T-cell (primary cell): ENCODE measurements around the gene SFSWAP. TPM values are rescaled to one million over a fixed set of nuclear protein-coding genes. Genes with fewer than 3 reads are reported as not detected.

Source experiments
- ATAC-seq, 4 experiments: fragments of 200-7000 bp in 3 of 4; fragments of 150-1000 bp in 1 of 4; cut with Tn5 transposase; replicated peaks in 1 of 4; 1 replicate in 3 of 4; 2 replicates in 1 of 4; pipeline ENCODE4 v1.10.0; 2021; ENCODE audit warnings: moderate library complexity in 3 of 4, mild to moderate bottlenecking in 2 of 4, moderate number of reproducible peaks in 1 of 4
- CTCF ChIA-PET, 2 donors: fragments of 300-600 bp; sonication (Branson Sonifier 250); formaldehyde crosslinking; loops; one replicate each; lab custom pipeline; 2022; ENCODE audit warnings: antibody characterized with exemption in 2 of 2; lab: Charles Lee
- POLR2A ChIA-PET, 2 donors: fragments of 300-600 bp; sonication (Branson Sonifier 250); formaldehyde crosslinking; loops; one replicate each; lab custom pipeline; 2022; ENCODE audit warnings: antibody characterized with exemption in 2 of 2; lab: Charles Lee
- DNase-seq, 35 experiments: peaks; one replicate each; pipeline versions ENCODE4 v3.0.0 to v3.0.0-alpha.2; 2013 to 2023
- H3K27ac ChIP-seq: one replicate; pipeline ENCODE4 v1.5.1; 2013; ENCODE audit warnings: low read length
- H3K27me3 ChIP-seq, 2 experiments: replicated peaks in 1 of 2; 1 replicate in 1 of 2; 2 replicates in 1 of 2; pipeline versions ENCODE4 v1.6.1 to v1.7.0; 2013; ENCODE audit warnings: low read length in 1 of 2, mixed read lengths in 1 of 2; ENCODE audit not compliant: control insufficient read depth in 2 of 2, insufficient read depth in 2 of 2; ENCODE audit errors: extremely low read depth in 1 of 2
- H3K36me3 ChIP-seq, 2 donors: 1 replicate in 1 of 2; 2 replicates in 1 of 2; pipeline versions ENCODE4 v1.6.1 to v1.7.0; 2013; ENCODE audit warnings: low read length in 1 of 2; ENCODE audit not compliant: control insufficient read depth in 2 of 2, insufficient read depth in 1 of 2; ENCODE audit errors: extremely low read depth in 1 of 2
- H3K4me1 ChIP-seq, 2 experiments: 1 replicate in 1 of 2; 2 replicates in 1 of 2; pipeline versions ENCODE4 v1.6.1 to v1.7.0; 2013; ENCODE audit warnings: low read length in 2 of 2, mixed read lengths in 1 of 2; ENCODE audit not compliant: insufficient read depth in 2 of 2, control insufficient read depth in 1 of 2; ENCODE audit errors: extremely low read depth in 1 of 2
- H3K4me3 ChIP-seq, 2 donors: 1 replicate in 1 of 2; 2 replicates in 1 of 2; pipeline versions ENCODE4 v1.5.1 to v1.7.0; 2013; ENCODE audit warnings: mild to moderate bottlenecking in 2 of 2, low read length in 1 of 2, moderate library complexity in 1 of 2; ENCODE audit not compliant: control insufficient read depth in 1 of 2; ENCODE audit errors: extremely low read depth in 1 of 2
- H3K9me3 ChIP-seq: 2 replicates; pipeline ENCODE4 v1.7.0; 2013
- H3K27ac Mint-ChIP-seq, 2 donors: one replicate each; pipeline ENCODE4 v1.8.0; 2020 to 2021; ENCODE audit warnings: mild to moderate bottlenecking in 2 of 2, mixed read lengths in 2 of 2
- H3K27me3 Mint-ChIP-seq, 2 donors: one replicate each; pipeline ENCODE4 v1.8.0; 2021 to 2022; ENCODE audit warnings: mixed read lengths in 2 of 2
- H3K36me3 Mint-ChIP-seq: one replicate; pipeline ENCODE4 v1.8.0; 2021; ENCODE audit warnings: mixed read lengths
- H3K4me1 Mint-ChIP-seq, 3 donors: one replicate each; pipeline ENCODE4 v1.8.0; 2020 to 2022; ENCODE audit warnings: mixed read lengths in 3 of 3, mild to moderate bottlenecking in 1 of 3
- H3K4me3 Mint-ChIP-seq, 3 donors: one replicate each; pipeline ENCODE4 v1.8.0; 2020 to 2022; ENCODE audit warnings: mild to moderate bottlenecking in 3 of 3, mixed read lengths in 3 of 3, moderate library complexity in 3 of 3
- H3K9me3 Mint-ChIP-seq, 3 donors: one replicate each; pipeline ENCODE4 v1.8.0; 2020 to 2022; ENCODE audit warnings: mixed read lengths in 3 of 3
- WGBS: methylation state at CpG from one replicate; pipeline ENCODE4 v1.1.5; 2013; ENCODE audit warnings: missing lambda C conversion rate; ENCODE audit not compliant: insufficient coverage; 5-methylcytosine and 5-hydroxymethylcytosine counted together
- total RNA-seq, 35 experiments: library from RNA in 6 of 35; stranded (reverse) in 6 of 35; fragments of 120-200 nt in 1 of 35; gene quantifications; one replicate each; pipeline versions ENCODE4 v1.2.1 to v1.2.4 and lab custom pipeline; 2013 to 2026

SFSWAP gene
- total RNA-seq, 5 donors from 2014 or later (not counting 1 experiment from before 2014, with no cell fraction given) = 95.7 to 110 (median 106) TPM

GRCh38 chr12:131720921-131721320 lies 10.0 kb downstream of the SFSWAP start:
- Histone ChIP-seq H3K36me3 (peaks cover 15 to 90% of the 10 kb centered on the region in 2 donors), H3K27me3 (no peaks in the 10 kb centered on the region), H3K27ac (no peak overlapping the region), H3K4me3 (no peak overlapping the region), H3K4me1 (no peaks in the 10 kb centered on the region), H3K9me3 (no peaks in the 10 kb centered on the region)
- H3K9me3 Mint-ChIP-seq = no peaks in the 10 kb centered on the region
- peaks cover 7 to 14% (median 7%) of the 10 kb centered on the region in 3 donors for H3K4me1 Mint-ChIP-seq
- no peaks in the 10 kb centered on the region for H3K27me3 Mint-ChIP-seq
- H3K4me3 Mint-ChIP-seq = no peak overlapping the region
- ATAC-seq = no peak
- DNase-seq = no peak
- no peak overlapping the region for H3K27ac Mint-ChIP-seq
- CTCF ChIA-PET = no interaction called here
- POLR2A ChIA-PET = no interaction called here
- WGBS = 100% methylated on average over 2 of the region's 7 CpGs
- peaks cover 59% of the 10 kb centered on the region for H3K36me3 Mint-ChIP-seq

GRCh38 chr12:131721548-131721947 lies 10.7 kb downstream of the SFSWAP start:
- Histone ChIP-seq H3K4me3 (no peak overlapping the region), H3K9me3 (no peaks in the 10 kb centered on the region), H3K4me1 (no peaks in the 10 kb centered on the region), H3K36me3 (peaks cover 15 to 86% of the 10 kb centered on the region in 2 donors), H3K27me3 (no peaks in the 10 kb centered on the region), H3K27ac (no peak overlapping the region)
- H3K9me3 Mint-ChIP-seq = no peaks in the 10 kb centered on the region
- POLR2A ChIA-PET = no interaction called here
- H3K27me3 Mint-ChIP-seq = no peaks in the 10 kb centered on the region
- WGBS = no CpG with 5 or more reads among the region's 1 CpG
- CTCF ChIA-PET = no interaction called here
- H3K4me3 Mint-ChIP-seq = no peak overlapping the region
- DNase-seq (no peak), ATAC-seq (no peak)
- no peak overlapping the region for H3K27ac Mint-ChIP-seq
- peaks cover 7 to 14% (median 7%) of the 10 kb centered on the region in 3 donors for H3K4me1 Mint-ChIP-seq
- H3K36me3 Mint-ChIP-seq = peaks cover 56% of the 10 kb centered on the region

- Mint-ChIP-seq H3K36me3 (peaks cover 62% of the 10 kb centered on the region), H3K9me3 (no peaks in the 10 kb centered on the region), H3K27ac (no peak overlapping the region), H3K4me3 (no peak overlapping the region), H3K27me3 (no peaks in the 10 kb centered on the region), H3K4me1 (peaks cover 7 to 14% (median 7%) of the 10 kb centered on the region in 3 donors)
- CTCF ChIA-PET = no interaction called here
- no peaks in the 10 kb centered on the region for H3K27me3 ChIP-seq
- peaks cover 27 to 89% of the 10 kb centered on the region in 2 donors for H3K36me3 ChIP-seq
- ATAC-seq (no peak), DNase-seq (no peak)
- H3K4me1 ChIP-seq = no peaks in the 10 kb centered on the region
- H3K4me3 ChIP-seq = no peak overlapping the region
- WGBS = 80% methylated on average over 1 of the region's 5 CpGs
- no peak overlapping the region for H3K27ac ChIP-seq
- POLR2A ChIA-PET = no interaction called here
- H3K9me3 ChIP-seq = no peaks in the 10 kb centered on the region
Measured at GRCh38 chr12:131723532-131723931, 12.6 kb downstream of the SFSWAP start.

GRCh38 chr12:131724534-131724933 lies 13.6 kb downstream of the SFSWAP start:
- DNase-seq (no peak), ATAC-seq (no peak)
- no peaks in the 10 kb centered on the region for H3K9me3 Mint-ChIP-seq
- Histone ChIP-seq H3K27me3 (no peaks in the 10 kb centered on the region), H3K27ac (no peak overlapping the region), H3K4me3 (no peak overlapping the region), H3K9me3 (no peaks in the 10 kb centered on the region), H3K4me1 (no peaks in the 10 kb centered on the region), H3K36me3 (peaks cover 30 to 89% of the 10 kb centered on the region in 2 donors)
- ChIA-PET POLR2A (no interaction called here), CTCF (no interaction called here)
- peaks cover 63% of the 10 kb centered on the region for H3K36me3 Mint-ChIP-seq
- H3K4me1 Mint-ChIP-seq = peaks cover 7 to 14% (median 7%) of the 10 kb centered on the region in 3 donors
- WGBS = 0% methylated on average over 1 of the region's 2 CpGs
- H3K27me3 Mint-ChIP-seq = no peaks in the 10 kb centered on the region
- no peak overlapping the region for H3K4me3 Mint-ChIP-seq
- H3K27ac Mint-ChIP-seq = no peak overlapping the region

DNA sequence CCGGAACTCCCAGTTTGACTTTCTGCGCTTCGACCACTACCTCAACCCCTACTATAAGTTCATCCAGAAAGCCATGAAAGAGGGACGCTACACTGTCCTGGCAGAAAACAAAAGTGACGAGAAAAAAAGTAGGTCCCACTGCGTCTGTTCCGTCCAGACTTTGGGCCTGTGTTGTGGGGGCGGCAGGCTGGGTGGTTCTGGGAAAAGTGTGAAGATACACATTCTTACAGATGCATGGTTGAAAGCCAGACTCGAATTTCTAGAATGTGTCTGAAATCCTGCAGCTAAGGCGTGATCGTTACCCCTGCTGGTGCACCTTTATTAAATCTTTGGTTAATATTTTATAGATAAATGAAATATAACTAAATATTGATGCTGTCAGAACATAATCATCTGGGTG lies 14.6 kb downstream of the SFSWAP start:
- no peaks in the 10 kb centered on the region for H3K27me3 Mint-ChIP-seq
- no peak overlapping the region for H3K27ac Mint-ChIP-seq
- H3K36me3 Mint-ChIP-seq = peaks cover 65% of the 10 kb centered on the region
- 94% methylated on average over 3 of the region's 11 CpGs for WGBS
- ChIA-PET POLR2A (interaction anchor here in 1 of 2 donors (0.6 to 0.7 kb wide), 2 partner anchors 11 kb away, joined by 3 to 4 read pairs; no protein-coding TSS in a partner anchor), CTCF (interaction anchor here (0.5 to 0.6 kb wide), 2 partner anchors 22 to 375 kb away, joined by 3 read pairs; no protein-coding TSS in a partner anchor)
- Histone ChIP-seq H3K9me3 (no peaks in the 10 kb centered on the region), H3K36me3 (peaks cover 28 to 89% of the 10 kb centered on the region in 2 donors), H3K4me1 (no peaks in the 10 kb centered on the region), H3K4me3 (no peak overlapping the region), H3K27me3 (no peaks in the 10 kb centered on the region), H3K27ac (no peak overlapping the region)
- no peak for ATAC-seq
- no peak overlapping the region for H3K4me3 Mint-ChIP-seq
- peaks cover 7 to 14% (median 7%) of the 10 kb centered on the region in 3 donors for H3K4me1 Mint-ChIP-seq
- DNase-seq = no peak
- no peaks in the 10 kb centered on the region for H3K9me3 Mint-ChIP-seq

DNA sequence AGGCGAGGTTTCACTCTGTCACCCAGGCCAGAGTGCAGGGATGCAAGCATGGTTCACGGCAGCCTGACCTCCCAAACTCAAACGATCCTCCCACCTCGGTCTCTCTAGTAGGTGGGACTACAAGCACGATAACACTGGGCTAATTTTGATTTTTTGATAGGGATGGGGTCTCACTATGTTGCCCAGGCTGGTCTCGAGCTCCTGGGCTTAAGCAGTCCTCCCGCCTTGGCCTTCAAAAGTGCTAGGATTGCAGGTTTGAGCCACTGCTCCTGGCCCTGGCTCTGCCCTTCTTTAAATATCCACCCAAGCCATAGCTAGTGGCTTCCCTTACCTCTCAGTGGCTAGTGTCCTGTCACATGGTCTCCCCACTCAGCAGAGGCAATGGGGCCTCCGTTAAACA lies 17.8 kb downstream of the SFSWAP start:
- no peak overlapping the region for H3K27ac ChIP-seq
- 94% methylated on average over 5 of the region's 8 CpGs for WGBS
- POLR2A ChIA-PET = no interaction called here
- no peak overlapping the region for H3K4me3 ChIP-seq
- H3K36me3 Mint-ChIP-seq = peaks cover 66% of the 10 kb centered on the region
- no peaks in the 10 kb centered on the region for H3K27me3 ChIP-seq
- CTCF ChIA-PET = no interaction called here
- no peaks in the 10 kb centered on the region for H3K9me3 Mint-ChIP-seq
- H3K36me3 ChIP-seq = peaks cover 34 to 89% of the 10 kb centered on the region in 2 donors
- H3K4me1 ChIP-seq = no peaks in the 10 kb centered on the region
- peaks cover 0 to 1% (median 0%) of the 10 kb centered on the region in 3 donors for H3K4me1 Mint-ChIP-seq
- no peak for DNase-seq
- H3K4me3 Mint-ChIP-seq = no peak overlapping the region
- H3K9me3 ChIP-seq = no peaks in the 10 kb centered on the region
- H3K27me3 Mint-ChIP-seq = no peaks in the 10 kb centered on the region
- ATAC-seq = no peak
- no peak overlapping the region for H3K27ac Mint-ChIP-seq
